Measurements from ENCODE around the gene ZNF425. TPM values are rescaled to one million over a fixed set of nuclear protein-coding genes. Genes with fewer than 3 reads are reported as not detected.
"Not testable (repeated sequence)": the region's sequence is repeated elsewhere in the genome, so short reads cannot be mapped to it uniquely, and the experiment has no call there.

ZNF425 gene
- total RNA-seq, 1 donor from 2014 or later: 15.7 TPM

GRCh38 chr7:149097088-149097487 lies 29.0 kb downstream of the ZNF425 start:
- Mint-ChIP-seq H3K27ac (no peak overlapping the region), H3K4me3 (no peak overlapping the region), H3K27me3 (ENCODE audit: insufficient read depth, low read depth) (peaks cover 4% of the 10 kb centered on the region), H3K9me3 (no peaks in the 10 kb centered on the region), H3K36me3 (peaks cover 1% of the 10 kb centered on the region), H3K4me1 (peaks cover 3% of the 10 kb centered on the region)
- Histone ChIP-seq H3K4me1 (no peaks in the 10 kb centered on the region), H3K9ac (no peak overlapping the region), H3K4me3 (no peak overlapping the region), H4K20me1 (ENCODE audit: low read depth) (no peaks in the 10 kb centered on the region), H3F3A (ENCODE audit: low read depth) (peaks cover 3% of the 10 kb centered on the region), H2AFZ (replicated peaks) (no peak overlapping the region), H3K79me2 (ENCODE audit: low read depth) (no peaks in the 10 kb centered on the region), H3K27ac (no peak overlapping the region), H3K36me3 (no peaks in the 10 kb centered on the region), H3K27me3 (no peaks in the 10 kb centered on the region), H3K9me3 (ENCODE audit: low read depth) (no peaks in the 10 kb centered on the region), H3K4me2 (no peak overlapping the region)
- no peak for DNase-seq (ENCODE audit: low spot score)
- TF ChIP-seq EZH2 (IDR thresholded peaks at IDR 0.05) (no peak), EZH2phosphoT487 (IDR thresholded peaks at IDR 0.05) (no peak), CTCF (IDR thresholded peaks at IDR 0.05) (no peak)

- Histone ChIP-seq H3K4me2 (no peak overlapping the region), H3K9ac (no peak overlapping the region), H3K79me2 (ENCODE audit: low read depth) (peaks cover 22% of the 10 kb centered on the region), H3K4me3 (no peak overlapping the region), H4K20me1 (ENCODE audit: low read depth) (no peaks in the 10 kb centered on the region), H2AFZ (replicated peaks) (no peak overlapping the region), H3K9me3 (ENCODE audit: low read depth) (no peaks in the 10 kb centered on the region), H3K4me1 (no peaks in the 10 kb centered on the region), H3K27ac (no peak overlapping the region), H3K36me3 (peaks cover 4% of the 10 kb centered on the region), H3F3A (ENCODE audit: low read depth) (peaks cover 3% of the 10 kb centered on the region), H3K27me3 (no peaks in the 10 kb centered on the region)
- no peak for DNase-seq (ENCODE audit: low spot score)
- no peak for TF ChIP-seq EZH2 (IDR thresholded peaks at IDR 0.05)
- TF ChIP-seq CTCF (IDR thresholded peaks at IDR 0.05): no peak
- no peak for TF ChIP-seq EZH2phosphoT487 (IDR thresholded peaks at IDR 0.05)
- Mint-ChIP-seq H3K36me3 (peaks cover 8% of the 10 kb centered on the region), H3K4me1 (peaks cover 12% of the 10 kb centered on the region), H3K27ac (peak overlapping the region; percentile 57), H3K4me3 (no peak overlapping the region), H3K9me3 (peaks cover 7% of the 10 kb centered on the region), H3K27me3 (ENCODE audit: insufficient read depth, low read depth) (peaks cover 2% of the 10 kb centered on the region)
These were observed 32.9 kb downstream of the ZNF425 start for GRCh38 chr7:149093228-149093627.

- Mint-ChIP-seq H3K9me3 (peaks cover 11% of the 10 kb centered on the region), H3K4me1 (peaks cover 12% of the 10 kb centered on the region), H3K36me3 (peaks cover 12% of the 10 kb centered on the region)
- DNase-seq (ENCODE audit: low spot score); H3K4me3 ChIP-seq; H3K4me3 Mint-ChIP-seq; H2AFZ ChIP-seq (replicated peaks); H3K36me3 ChIP-seq; H3F3A ChIP-seq (ENCODE audit: low read depth); H3K9ac ChIP-seq; H3K27ac ChIP-seq; H3K27me3 ChIP-seq; H3K27me3 Mint-ChIP-seq (ENCODE audit: insufficient read depth, low read depth); H3K27ac Mint-ChIP-seq; H4K20me1 ChIP-seq (ENCODE audit: low read depth); H3K4me2 ChIP-seq; H3K4me1 ChIP-seq; H3K9me3 ChIP-seq (ENCODE audit: low read depth): not testable (repeated sequence)
- H3K79me2 ChIP-seq (ENCODE audit: low read depth): peaks cover 30% of the 10 kb centered on the region
These were observed 33.9 kb downstream of the ZNF425 start for GRCh38 chr7:149092244-149092643.

GRCh38 chr7:149090397-149091195 lies 35.5 kb downstream of the ZNF425 start, which contains the start of gene ZNF786:
Gene ZNF786, minus strand, starts transcription at chr7:149090718. Its CDS starts 78 bp downstream, at chr7:149090640.
- Histone ChIP-seq H3K36me3 (peaks cover 7% of the 10 kb centered on the region), H3K4me2 (peak within 1 kb of the TSS; percentile 80), H3K9ac (peak within 1 kb of the TSS; percentile 71), H3K79me2 (ENCODE audit: low read depth) (peaks cover 46% of the 10 kb centered on the region), H4K20me1 (ENCODE audit: low read depth) (no peaks in the 10 kb centered on the region), H3K27ac (peak within 1 kb of the TSS; percentile 81), H3K9me3 (ENCODE audit: low read depth) (peaks cover under 1% of the 10 kb centered on the region), H3K4me3 (peak within 1 kb of the TSS; percentile 94), H3K4me1 (no peaks in the 10 kb centered on the region), H3K27me3 (no peaks in the 10 kb centered on the region), H2AFZ (replicated peaks) (peak within 1 kb of the TSS; percentile 98), H3F3A (ENCODE audit: low read depth) (peaks cover 3% of the 10 kb centered on the region)
- peak within 1 kb of the TSS; percentile 99 for H3K27ac Mint-ChIP-seq
- H3K9me3 Mint-ChIP-seq: peaks cover 23% of the 10 kb centered on the region
- H3K36me3 Mint-ChIP-seq: peaks cover 22% of the 10 kb centered on the region
- peak; percentile 95 for DNase-seq (ENCODE audit: low spot score)
- peaks cover 8% of the 10 kb centered on the region for H3K4me1 Mint-ChIP-seq
- TF ChIP-seq CTCF (IDR thresholded peaks at IDR 0.05): peak; percentile 85
- TF ChIP-seq EZH2 (IDR thresholded peaks at IDR 0.05): no peak
- peak; percentile 36 for TF ChIP-seq EZH2phosphoT487 (IDR thresholded peaks at IDR 0.05)
- H3K27me3 Mint-ChIP-seq (ENCODE audit: insufficient read depth, low read depth): peaks cover 4% of the 10 kb centered on the region
- H3K4me3 Mint-ChIP-seq: peak within 1 kb of the TSS; percentile 93
